ENCODE data around the gene PDIA5. TPM values are rescaled to one million over a fixed set of nuclear protein-coding genes. Genes with fewer than 3 reads are reported as not detected.
"Not testable (repeated sequence)": the region's sequence is repeated elsewhere in the genome, so short reads cannot be mapped to it uniquely, and the experiment has no call there.

PDIA5 gene
- total RNA-seq, 1 donor from 2014 or later = 58.8 TPM

- DNase-seq (ENCODE audit: low read depth, low spot score) = no peak
These were observed 24.1 kb downstream of the PDIA5 start for GRCh38 chr3:123090728-123091531.

GRCh38 chr3:123092243-123092642 lies 25.4 kb downstream of the PDIA5 start:
- DNase-seq (ENCODE audit: low read depth, low spot score) = no peak

DNA sequence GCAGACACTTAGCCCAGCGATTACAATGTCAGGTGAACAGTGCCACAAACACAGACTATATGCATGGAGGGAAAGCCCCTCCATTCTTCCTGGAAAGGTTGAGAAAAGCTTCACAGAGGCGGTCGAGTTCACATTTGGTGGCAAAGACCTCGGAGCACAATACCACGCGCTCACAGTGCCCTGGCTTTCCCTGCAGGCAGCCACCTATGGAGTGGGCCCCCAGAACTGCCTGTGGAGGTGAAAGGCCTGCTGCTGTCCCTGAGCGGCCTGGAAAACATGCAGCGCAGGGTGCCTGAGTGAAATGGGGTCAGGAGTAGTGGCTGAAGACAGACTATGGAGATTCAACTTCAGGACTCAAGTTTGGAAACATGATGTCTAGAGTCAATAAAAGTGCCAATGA lies 26.9 kb downstream of the PDIA5 start:
- no peak for DNase-seq (ENCODE audit: low read depth, low spot score)

GRCh38 chr3:123094516-123095313 lies 27.9 kb downstream of the PDIA5 start:
- DNase-seq (ENCODE audit: low read depth, low spot score) = no peak

DNA sequence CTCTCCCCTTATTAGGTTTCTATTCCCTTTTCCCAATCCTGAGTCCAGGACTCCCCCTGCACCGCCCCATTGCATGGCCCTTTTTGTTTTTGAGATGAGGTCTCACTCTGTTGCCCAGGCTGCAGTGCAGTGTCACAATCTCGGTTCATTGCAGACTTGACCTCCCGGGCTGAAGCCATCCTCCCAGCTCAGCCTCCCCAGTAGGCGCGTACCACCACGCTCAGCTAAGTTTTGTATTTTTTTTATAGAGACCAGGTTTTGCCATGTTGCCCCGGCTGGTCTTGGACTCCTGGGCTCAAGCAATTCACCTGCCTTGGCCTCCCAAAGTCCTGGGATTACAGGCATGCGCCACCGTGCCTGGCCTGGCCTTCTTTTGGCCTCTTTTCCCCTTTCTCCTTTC lies 29.3 kb downstream of the PDIA5 start:
- no peak for DNase-seq (ENCODE audit: low read depth, low spot score)

GRCh38 chr3:123096731-123097130 lies 29.9 kb downstream of the PDIA5 start:
- DNase-seq (ENCODE audit: low read depth, low spot score) = no peak

DNA sequence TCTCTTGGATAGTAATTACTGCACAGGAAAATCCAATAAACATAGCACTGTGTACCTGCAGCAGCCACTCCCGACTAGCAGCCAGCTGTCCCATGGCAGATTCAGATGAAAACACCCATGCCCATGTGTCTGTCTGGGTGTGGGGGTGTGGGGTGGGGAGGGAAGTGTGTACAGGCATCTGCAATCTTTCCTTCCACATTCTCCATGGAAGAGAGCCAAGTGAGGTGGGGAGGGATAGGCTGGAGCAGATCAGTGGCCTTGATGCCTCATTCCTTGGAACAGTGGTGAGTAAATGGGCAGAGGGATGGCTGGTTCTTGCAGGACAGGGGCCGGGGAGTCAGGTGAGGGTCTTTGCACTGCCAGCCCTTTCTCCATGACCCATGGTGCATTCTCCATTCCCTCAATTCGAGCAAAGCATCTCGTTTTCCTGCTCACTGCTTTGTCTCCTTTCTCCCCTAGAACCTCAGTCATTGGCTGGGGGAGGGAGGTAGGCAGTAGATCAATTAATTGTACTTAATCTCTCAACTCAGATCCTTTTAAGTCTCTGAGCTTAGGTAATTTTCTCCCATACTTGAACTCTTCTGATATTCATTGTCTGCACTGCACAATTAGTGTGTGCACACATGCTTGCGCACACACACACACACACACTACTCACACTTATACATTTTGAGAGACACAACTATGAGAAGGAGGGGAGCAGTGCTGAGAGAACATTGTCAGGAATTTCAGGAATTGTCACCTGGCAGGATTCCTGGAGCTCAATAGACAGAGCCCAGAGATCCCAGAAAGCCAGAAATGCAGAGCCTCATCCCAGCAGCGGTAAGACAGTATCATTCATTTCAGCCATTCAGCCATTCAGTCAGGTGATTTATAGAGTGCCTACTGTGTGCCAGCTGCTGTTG lies 31.9 kb downstream of the PDIA5 start:
- DNase-seq (ENCODE audit: low read depth, low spot score) = no peak

DNA sequence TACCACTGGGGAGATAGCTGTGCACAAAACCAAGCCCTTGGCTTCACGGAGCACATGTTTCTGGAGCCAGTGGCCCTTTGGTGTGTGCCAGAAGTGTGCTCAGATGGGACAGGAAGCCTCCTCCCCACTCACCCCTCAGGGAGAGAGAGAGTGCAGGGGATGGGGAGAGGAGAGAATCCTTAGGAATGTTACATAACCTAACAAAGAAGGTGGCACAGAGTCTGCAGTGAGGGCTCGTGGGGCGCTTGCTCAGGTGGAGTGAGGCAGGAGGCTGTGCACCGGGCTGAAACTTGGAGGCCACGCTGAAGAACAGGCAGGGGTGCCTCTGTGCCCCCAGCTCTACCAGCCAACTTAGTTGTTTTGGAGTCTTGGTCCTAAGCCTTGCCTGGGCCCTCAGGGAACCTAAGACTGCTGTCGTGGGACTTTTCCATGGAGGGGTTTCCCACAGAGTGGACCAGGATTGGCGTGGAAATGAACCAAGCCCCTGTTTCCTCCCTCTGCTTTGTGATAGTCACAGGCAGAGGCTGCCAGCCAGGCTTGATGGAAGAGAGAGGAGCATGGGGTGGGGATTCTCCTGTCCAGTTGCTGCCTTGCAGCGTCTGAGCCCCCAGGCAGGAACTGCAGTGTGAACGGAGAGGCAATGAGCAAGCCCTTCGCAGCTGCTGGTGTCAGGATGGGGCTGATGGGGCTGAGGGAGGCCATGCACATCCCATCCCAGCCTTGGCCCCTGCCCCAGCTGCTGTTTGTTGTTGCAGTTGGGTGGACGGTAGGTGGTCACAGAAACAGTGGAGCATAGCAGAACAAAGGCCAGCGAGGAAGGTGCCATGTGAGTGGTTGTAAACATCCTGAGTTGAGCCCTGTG lies 32.7 kb downstream of the PDIA5 start:
- DNase-seq (ENCODE audit: low read depth, low spot score) = no peak

DNA sequence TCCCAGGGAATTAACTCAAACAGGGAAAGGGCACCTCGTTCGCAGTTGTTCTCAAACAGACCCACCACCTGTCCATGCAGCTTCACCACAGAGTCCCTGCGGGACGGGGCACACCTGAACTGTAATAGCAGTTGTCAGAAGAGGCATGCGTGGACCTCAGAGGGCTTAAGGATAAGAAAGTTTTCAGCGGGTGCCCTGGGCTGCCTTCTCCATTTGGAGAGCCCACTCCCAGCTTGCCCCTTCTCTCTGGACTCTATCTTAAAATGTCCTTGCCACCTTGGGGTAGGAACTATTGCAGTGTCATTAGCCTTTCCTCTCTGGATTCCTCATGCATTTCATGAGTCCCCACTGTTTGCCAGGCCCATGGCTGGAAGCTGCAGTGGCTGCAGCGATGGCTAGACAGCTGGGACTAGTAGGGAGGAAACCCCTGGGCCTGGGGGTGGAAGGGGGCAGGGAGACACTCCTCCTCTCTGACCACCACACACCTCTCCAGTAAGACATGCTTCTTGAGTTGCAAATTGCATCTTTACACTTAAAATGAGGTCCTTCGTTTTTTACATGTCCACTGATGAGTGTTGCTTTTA lies 33.5 kb downstream of the PDIA5 start:
- DNase-seq (ENCODE audit: low read depth, low spot score) = no peak

- no peak for DNase-seq (ENCODE audit: low read depth, low spot score)
These were observed 35.4 kb downstream of the PDIA5 start for GRCh38 chr3:123102249-123102648.

GRCh38 chr3:123102826-123103225 lies 36.0 kb downstream of the PDIA5 start:
- DNase-seq (ENCODE audit: low read depth, low spot score) = no peak

DNA sequence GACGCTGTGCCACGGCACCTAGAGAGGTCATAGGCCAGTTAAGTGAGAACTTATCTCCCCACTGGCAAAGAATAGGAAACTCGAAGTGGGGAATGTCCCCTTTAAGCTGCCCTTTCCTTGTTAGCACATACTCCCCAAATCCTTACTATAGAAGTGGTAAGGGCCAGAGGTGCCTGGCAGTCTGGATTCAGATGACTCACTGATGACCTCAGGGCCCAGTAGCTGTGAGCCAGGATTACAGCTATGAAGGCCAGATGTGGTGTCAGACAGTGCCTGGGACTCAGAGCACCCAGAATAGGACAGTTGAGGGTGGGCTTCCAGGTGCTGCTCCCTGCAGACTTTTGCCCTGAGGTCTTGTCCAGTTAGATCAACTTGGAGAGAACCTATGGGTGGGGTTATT lies 37.7 kb downstream of the PDIA5 start:
- no peak for DNase-seq (ENCODE audit: low read depth, low spot score)

GRCh38 chr3:123105201-123106189 lies 38.7 kb downstream of the PDIA5 start:
- no peak for DNase-seq (ENCODE audit: low read depth, low spot score)

- no peak for DNase-seq (ENCODE audit: low read depth, low spot score)
These were observed 43.6 kb downstream of the PDIA5 start for GRCh38 chr3:123110282-123110975.

DNA sequence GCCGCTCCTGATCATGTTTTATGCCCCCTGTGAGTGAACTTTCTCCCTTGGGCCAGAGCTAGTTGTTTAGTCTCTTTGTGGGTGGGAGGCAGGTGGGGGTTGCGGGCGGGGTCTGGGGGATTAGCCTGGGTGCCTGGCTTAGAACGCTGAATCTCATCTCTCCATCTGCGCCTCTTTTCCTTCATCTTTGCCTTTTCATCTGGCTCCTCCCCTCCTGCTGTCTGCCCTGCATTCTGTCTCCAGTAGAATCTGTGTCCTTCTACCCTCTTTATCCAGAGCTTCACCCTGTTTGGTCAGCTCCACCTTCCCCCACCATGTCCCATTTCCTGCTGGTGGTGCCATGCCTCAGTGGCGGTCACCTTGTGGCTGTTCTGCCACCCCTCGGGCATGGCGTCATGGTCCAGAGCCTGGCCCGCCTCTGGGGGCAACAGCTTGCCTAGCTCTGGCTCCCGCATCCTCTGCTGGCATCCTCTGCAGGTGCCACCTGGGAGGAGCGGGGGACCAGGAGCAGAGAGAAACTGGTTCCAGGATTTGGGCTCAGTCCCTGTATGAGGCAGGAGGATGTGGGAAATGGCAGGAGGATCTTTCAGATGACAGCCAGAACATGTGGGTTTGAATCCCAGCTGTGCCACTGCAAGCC lies 44.3 kb downstream of the PDIA5 start:
- no peak for DNase-seq (ENCODE audit: low read depth, low spot score)

- DNase-seq (ENCODE audit: low read depth, low spot score) = no peak
These were observed 44.8 kb downstream of the PDIA5 start for GRCh38 chr3:123111640-123112039.

- DNase-seq (ENCODE audit: low read depth, low spot score) = no peak
These were observed 45.4 kb downstream of the PDIA5 start for GRCh38 chr3:123112232-123112631.

DNA sequence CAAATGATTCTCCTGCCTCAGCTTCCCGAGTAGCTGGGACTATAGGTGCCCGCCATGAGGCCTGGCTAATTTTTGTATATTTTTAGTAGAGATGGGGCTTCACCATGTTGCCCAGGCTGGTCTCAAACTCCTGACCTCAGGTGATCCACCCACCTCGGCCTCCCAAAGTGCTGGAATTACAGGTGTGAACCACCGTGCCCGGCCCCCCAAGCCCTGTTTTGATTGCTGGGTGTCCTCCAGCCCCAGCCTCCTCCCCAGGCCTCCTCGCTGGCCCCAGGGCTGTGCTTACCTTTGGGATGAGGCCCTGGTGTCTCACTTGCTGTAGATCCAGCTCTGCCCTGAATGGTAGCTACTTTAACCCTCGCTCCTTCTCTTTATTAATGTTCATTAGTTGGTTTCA lies 45.8 kb downstream of the PDIA5 start:
- not testable (repeated sequence) for DNase-seq (ENCODE audit: low read depth, low spot score)

All from pulmonary artery endothelial cell (primary cell).